Lower leg skin (tissue), 3 donors: ENCODE measurements around the gene MTHFD2L.
"Not testable (repeated sequence)": the region's sequence is repeated elsewhere in the genome, so short reads cannot be mapped to it uniquely, and the experiment has no call there.

ENCODE experiments used
- POLR2A ChIP-seq, 2 donors: fragments of 450-650 bp; IDR thresholded peaks; one replicate each; pipeline ENCODE4 v1.6.1; 2016 to 2017; ENCODE audit warnings: antibody characterized with exemption in 2 of 2, mild to moderate bottlenecking in 1 of 2, moderate library complexity in 1 of 2
- TF ChIP-seq, protein P1 (sequence below), 3 donors: fragments of 450-650 bp; IDR thresholded peaks; one replicate each; pipeline ENCODE4 v1.5.1; 2016; ENCODE audit warnings: antibody characterized with exemption in 3 of 3, mild to moderate bottlenecking in 3 of 3, moderate library complexity in 2 of 3

DNA sequence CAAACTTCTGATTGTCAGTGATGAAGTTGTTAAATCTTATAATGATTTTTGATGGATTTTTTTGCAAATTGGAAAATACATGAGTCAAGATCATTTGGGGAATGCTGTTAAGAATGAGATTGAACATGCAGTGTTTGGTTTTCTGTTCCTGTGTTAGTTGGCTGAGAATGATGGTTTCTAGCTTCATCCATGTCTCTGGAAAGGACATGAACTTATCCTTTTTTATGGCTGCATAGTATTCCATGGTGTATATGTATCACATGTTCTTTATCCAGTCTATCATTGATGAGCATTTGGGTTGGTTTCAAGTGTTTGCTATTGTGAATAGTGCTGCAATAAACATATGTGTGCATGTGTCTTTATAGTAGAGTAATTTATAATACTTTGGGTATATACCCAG, 182.5 kb downstream of the MTHFD2L start:
- TF ChIP-seq POLR2A (IDR thresholded peaks at IDR 0.05) = not testable (repeated sequence)
- TF ChIP-seq, protein P1, sequence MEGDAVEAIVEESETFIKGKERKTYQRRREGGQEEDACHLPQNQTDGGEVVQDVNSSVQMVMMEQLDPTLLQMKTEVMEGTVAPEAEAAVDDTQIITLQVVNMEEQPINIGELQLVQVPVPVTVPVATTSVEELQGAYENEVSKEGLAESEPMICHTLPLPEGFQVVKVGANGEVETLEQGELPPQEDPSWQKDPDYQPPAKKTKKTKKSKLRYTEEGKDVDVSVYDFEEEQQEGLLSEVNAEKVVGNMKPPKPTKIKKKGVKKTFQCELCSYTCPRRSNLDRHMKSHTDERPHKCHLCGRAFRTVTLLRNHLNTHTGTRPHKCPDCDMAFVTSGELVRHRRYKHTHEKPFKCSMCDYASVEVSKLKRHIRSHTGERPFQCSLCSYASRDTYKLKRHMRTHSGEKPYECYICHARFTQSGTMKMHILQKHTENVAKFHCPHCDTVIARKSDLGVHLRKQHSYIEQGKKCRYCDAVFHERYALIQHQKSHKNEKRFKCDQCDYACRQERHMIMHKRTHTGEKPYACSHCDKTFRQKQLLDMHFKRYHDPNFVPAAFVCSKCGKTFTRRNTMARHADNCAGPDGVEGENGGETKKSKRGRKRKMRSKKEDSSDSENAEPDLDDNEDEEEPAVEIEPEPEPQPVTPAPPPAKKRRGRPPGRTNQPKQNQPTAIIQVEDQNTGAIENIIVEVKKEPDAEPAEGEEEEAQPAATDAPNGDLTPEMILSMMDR (IDR thresholded peaks at IDR 0.05) = not testable (repeated sequence)
